Breast epithelium (tissue), 4 donors: ENCODE measurements around the gene PBX3. TPM values are rescaled to one million over a fixed set of nuclear protein-coding genes. Genes with fewer than 3 reads are reported as not detected.

Experiments
- DNase-seq, 2 donors: peaks; one replicate each; pipeline ENCODE4 v3.0.0-alpha.2; 2019; ENCODE audit warnings: low spot score in 2 of 2
- H3K27ac ChIP-seq, 2 donors: fragments of 200-600 bp; sonication (generic) in 1 of 2; one replicate each; pipeline ENCODE4 v1.5.1; 2016 to 2019; ENCODE audit warnings: mild to moderate bottlenecking in 1 of 2
- H3K27me3 ChIP-seq, 2 donors: fragments of 200-600 bp; sonication (generic) in 1 of 2; one replicate each; pipeline versions ENCODE4 v1.5.1 to v1.6.0; 2017 to 2019; ENCODE audit warnings: control low read depth in 1 of 2, mild to moderate bottlenecking in 1 of 2
- H3K36me3 ChIP-seq: fragments of 200-600 bp; one replicate; pipeline ENCODE4 v1.5.1; 2019
- H3K4me1 ChIP-seq, 2 donors: fragments of 200-600 bp; sonication (generic); one replicate each; pipeline ENCODE4 v1.5.1; 2016 to 2019; ENCODE audit warnings: control low read depth in 1 of 2
- H3K4me3 ChIP-seq, 3 donors: fragments of 200-600 bp; sonication (generic); 1 replicate in 2 of 3; 2 replicates in 1 of 3; pipeline ENCODE4 v1.5.1; 2016 to 2019; ENCODE audit warnings: mild to moderate bottlenecking in 3 of 3, moderate library complexity in 2 of 3
- H3K9me3 ChIP-seq, 2 donors: fragments of 200-600 bp; sonication (generic) in 1 of 2; one replicate each; pipeline ENCODE4 v1.5.1; 2016 to 2019; ENCODE audit warnings: control low read depth in 1 of 2
- CTCF ChIP-seq, 3 donors: fragments of 450-650 bp; IDR thresholded peaks; one replicate each; pipeline ENCODE4 v1.5.1; 2016 to 2017; ENCODE audit warnings: antibody characterized with exemption in 3 of 3, mild to moderate bottlenecking in 3 of 3, moderate library complexity in 3 of 3
- POLR2A ChIP-seq: fragments of 450-650 bp; IDR thresholded peaks from one replicate; pipeline ENCODE4 v1.6.1; 2016; ENCODE audit warnings: antibody characterized with exemption, mild to moderate bottlenecking, moderate library complexity
- POLR2AphosphoS5 ChIP-seq, 3 donors: sonication (generic); formaldehyde crosslinking; IDR thresholded peaks; one replicate each; pipeline ENCODE4 v1.6.1; 2017; ENCODE audit warnings: antibody characterized with exemption in 3 of 3
- intact Hi-C: fragments of 100-400 bp; cut with DNase I; formaldehyde crosslinking; loops from one replicate; pipeline ENCODE4 v1.15.1; 2023; ENCODE audit warnings: low total_unique reads
- total RNA-seq, 3 donors: library from RNA; depleted of rRNA; stranded (reverse); fragments of >200 nt; gene quantifications; one replicate each; pipeline ENCODE4 v1.1.0, GENCODE V29; 2016

PBX3 gene
- total RNA-seq, 3 donors from 2014 or later: 29.5 to 31.2 (median 29.8) TPM

- Histone ChIP-seq H3K4me1 (no peaks in the 10 kb centered on the region), H3K36me3 (no peaks in the 10 kb centered on the region), H3K27me3 (no peaks in the 10 kb centered on the region), H3K4me3 (no peak overlapping the region), H3K27ac (no peak overlapping the region), H3K9me3 (no peaks in the 10 kb centered on the region)
- no peak for DNase-seq
- intact Hi-C loops: no loop called here
- TF ChIP-seq POLR2AphosphoS5 (IDR thresholded peaks at IDR 0.05) (no peak), CTCF (IDR thresholded peaks at IDR 0.05) (no peak), POLR2A (no peak)
Observed at GRCh38 chr9:125752070-125752628, 5.0 kb downstream of the PBX3 start.

- no peaks in the 10 kb centered on the region for H3K4me1 ChIP-seq
- no peaks in the 10 kb centered on the region for H3K36me3 ChIP-seq
- no peak overlapping the region for H3K27ac ChIP-seq
- H3K9me3 ChIP-seq: no peaks in the 10 kb centered on the region
- H3K27me3 ChIP-seq: no peaks in the 10 kb centered on the region
- DNase-seq: no peak
- no peak overlapping the region for H3K4me3 ChIP-seq
- intact Hi-C loops: no loop called here
- no peak for TF ChIP-seq CTCF (IDR thresholded peaks at IDR 0.05)
- TF ChIP-seq POLR2AphosphoS5 (IDR thresholded peaks at IDR 0.05): no peak
- no peak for TF ChIP-seq POLR2A
Observed at GRCh38 chr9:125754096-125754495, 6.9 kb downstream of the PBX3 start.

GRCh38 chr9:125755340-125755739 is 8.2 kb downstream of the PBX3 start:
- no peaks in the 10 kb centered on the region for H3K9me3 ChIP-seq
- no peaks in the 10 kb centered on the region for H3K36me3 ChIP-seq
- no peak overlapping the region for H3K4me3 ChIP-seq
- TF ChIP-seq POLR2AphosphoS5 (IDR thresholded peaks at IDR 0.05) (no peak), POLR2A (no peak), CTCF (IDR thresholded peaks at IDR 0.05) (no peak)
- no peaks in the 10 kb centered on the region for H3K27me3 ChIP-seq
- DNase-seq: no peak
- H3K27ac ChIP-seq: no peak overlapping the region
- no peaks in the 10 kb centered on the region for H3K4me1 ChIP-seq
- intact Hi-C loops: no loop called here

GRCh38 chr9:125756518-125756917 is 9.3 kb downstream of the PBX3 start:
- intact Hi-C loops: no loop called here

GRCh38 chr9:125757834-125758233 is 10.7 kb downstream of the PBX3 start:
- Histone ChIP-seq H3K4me1 (no peaks in the 10 kb centered on the region), H3K27ac (no peak overlapping the region)

More at GRCh38 chr9:125756518-125756917, 9.3 kb downstream of the PBX3 start:
- no peak for TF ChIP-seq POLR2A
- TF ChIP-seq POLR2AphosphoS5 (IDR thresholded peaks at IDR 0.05): no peak
- no peak for TF ChIP-seq CTCF (IDR thresholded peaks at IDR 0.05)
- Histone ChIP-seq H3K27ac (no peak overlapping the region), H3K4me3 (no peak overlapping the region), H3K9me3 (no peaks in the 10 kb centered on the region), H3K27me3 (no peaks in the 10 kb centered on the region), H3K36me3 (no peaks in the 10 kb centered on the region), H3K4me1 (no peaks in the 10 kb centered on the region)
- no peak for DNase-seq

More at GRCh38 chr9:125757834-125758233, 10.7 kb downstream of the PBX3 start:
- H3K4me3 ChIP-seq: no peak overlapping the region
- H3K36me3 ChIP-seq: no peaks in the 10 kb centered on the region
- no peak for TF ChIP-seq POLR2A
- no peak for TF ChIP-seq CTCF (IDR thresholded peaks at IDR 0.05)
- no peak for TF ChIP-seq POLR2AphosphoS5 (IDR thresholded peaks at IDR 0.05)
- no peaks in the 10 kb centered on the region for H3K9me3 ChIP-seq
- no peak for DNase-seq
- intact Hi-C loops: no loop called here
- H3K27me3 ChIP-seq: no peaks in the 10 kb centered on the region
